Adrenal gland (tissue), 12 donors: ENCODE data around the gene SECISBP2. TPM values are rescaled to one million over a fixed set of nuclear protein-coding genes. Genes with fewer than 3 reads are reported as not detected.
A peak's percentile ranks its signal among the peaks of the same experiment; 100 is the strongest.
"Not testable (repeated sequence)": the region's sequence is repeated elsewhere in the genome, so short reads cannot be mapped to it uniquely, and the experiment has no call there.

Source experiments
- DNase-seq, 7 donors: peaks; one replicate each; pipeline ENCODE4 v3.0.0-alpha.2; 2019 to 2020
- H3K27ac ChIP-seq, 5 donors: fragments of 200-600 bp; sonication (generic) in 4 of 5; 1 replicate in 3 of 5; 2 replicates in 2 of 5; pipeline versions ENCODE4 v1.5.1 to v1.8.0; 2016 to 2020; ENCODE audit warnings: mild to moderate bottlenecking in 1 of 5
- H3K27me3 ChIP-seq: fragments of 200-600 bp; 2 replicates; pipeline ENCODE4 v1.8.0; 2021
- H3K36me3 ChIP-seq, 2 donors: fragments of 200-600 bp; replicated peaks in 1 of 2; 1 replicate in 1 of 2; 2 replicates in 1 of 2; pipeline versions ENCODE4 v1.5.1 to v1.8.0; 2018 to 2022
- H3K4me1 ChIP-seq, 2 donors: fragments of 200-600 bp; replicated peaks in 1 of 2; 1 replicate in 1 of 2; 2 replicates in 1 of 2; pipeline versions ENCODE4 v1.5.1 to v1.8.0; 2018 to 2021
- H3K4me3 ChIP-seq, 4 donors: fragments of 200-600 bp; sonication (generic) in 3 of 4; one replicate each; pipeline ENCODE4 v1.5.1; 2016 to 2018
- H3K9me3 ChIP-seq, 3 donors: fragments of 200-600 bp; sonication (generic) in 1 of 3; replicated peaks in 1 of 3; 1 replicate in 2 of 3; 2 replicates in 1 of 3; pipeline versions ENCODE4 v1.5.1 to v1.8.0; 2016 to 2021
- CTCF ChIP-seq, 6 experiments: fragments of 450-650 bp in 4 of 6; fragments of 200-600 bp in 2 of 6; sonication (generic) in 1 of 6; IDR thresholded peaks; 1 replicate in 5 of 6; 2 replicates in 1 of 6; pipeline versions ENCODE4 v1.5.1 to v1.8.0; 2016 to 2021; ENCODE audit warnings: antibody characterized with exemption in 6 of 6, mild to moderate bottlenecking in 2 of 6, moderate library complexity in 1 of 6
- POLR2A ChIP-seq, 2 donors: fragments of 450-650 bp; IDR thresholded peaks; one replicate each; pipeline ENCODE4 v1.6.1; 2017; ENCODE audit warnings: antibody characterized with exemption in 2 of 2, mild to moderate bottlenecking in 2 of 2, moderate library complexity in 1 of 2
- WGBS, 4 donors: extraction: QIAGEN DNeasy Blood & Tissue Kit in 2 of 4; methylation state at CpG; one replicate each; pipeline versions ENCODE4 v1.1.5 to v1.1.7; 2013 to 2017; 5-methylcytosine and 5-hydroxymethylcytosine counted together
- intact Hi-C, 2 donors: fragments of 100-400 bp; cut with DNase I; formaldehyde crosslinking; loops; one replicate each; pipeline versions ENCODE4 v1.14.1 to v1.15.0; 2022 to 2023
- polyA plus RNA-seq, 3 donors: library from polyadenylated mRNA; stranded (reverse); fragments of 200-250 nt in 2 of 3; fragments of 350-450 nt in 1 of 3; fragmentation: Illumina TruSeq in 1 of 3; extraction: RNeasy Lipid Tissue Mini Kit (QIAGEN cat#74804) in 1 of 3; gene quantifications; one replicate each; pipeline ENCODE4 v1.2.3, GENCODE V29; 2013 to 2014
- total RNA-seq, 9 donors: library from RNA; depleted of rRNA in 4 of 9; stranded (reverse); fragments of >200 nt in 4 of 9; fragments of 120-200 nt in 1 of 9; fragmentation: NEBNext Ultra II Directional in 1 of 9; extraction: Animal tissue kit (Norgen Biotek cat#: 25700) in 1 of 9; gene quantifications; one replicate each; pipeline versions ENCODE4 v1.1.0 to v1.2.4, GENCODE V29; 2013 to 2023
- donor health status: healthy with polysubstance abuse.
- donor health status: Bipolar disorder and iron deficiency.
- donor health status: DM: yes; HTN: yes; CAD: no.
- donor health status: DM: no; HTN: no; CAD: no.
- donor health status: DM: no; HTN: no; CAD: no.
- donor health status: DM: yes; HTN: yes; CAD: no.

The SECISBP2 gene
- total and polyA plus RNA-seq, 12 donors = 31.7 to 76.1 (median 46.8) TPM

DNA sequence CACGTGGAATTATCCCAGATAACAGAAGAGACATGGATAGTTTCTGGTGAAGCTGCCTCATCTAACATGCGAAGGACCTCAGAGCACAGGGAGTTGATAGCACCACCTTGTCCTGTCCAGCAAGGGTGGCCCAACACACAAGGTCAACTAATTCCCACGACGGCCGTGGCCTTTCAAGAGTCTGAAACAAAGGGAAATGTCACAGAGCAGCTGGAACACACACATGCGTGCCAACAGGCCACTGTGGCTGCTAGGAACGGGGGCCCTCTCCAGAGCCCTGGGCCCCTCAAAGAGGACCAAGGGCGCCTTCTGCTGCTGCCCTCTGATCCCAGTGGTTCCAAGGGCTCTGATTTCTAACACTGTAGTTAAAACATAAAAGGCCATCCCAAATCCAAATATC, 50.7 kb downstream of the SECISBP2 start:
- TF ChIP-seq POLR2A (IDR thresholded peaks at IDR 0.05) = no peak
- TF ChIP-seq CTCF (IDR thresholded peaks at IDR 0.05) = no peak
- Histone ChIP-seq H3K27me3 (no peaks in the 10 kb centered on the region), H3K4me1 (no peaks in the 10 kb centered on the region), H3K27ac (no peak overlapping the region), H3K4me3 (no peak overlapping the region), H3K9me3 (no peaks in the 10 kb centered on the region), H3K36me3 (no peaks in the 10 kb centered on the region)
- 66 to 76% (median 68%) methylated on average over 5 to 8 of the region's 8 CpGs for WGBS, 4 donors
- no peak for DNase-seq
- intact Hi-C loops = no loop called here

GRCh38 chr9:89370593-89370992, 52.3 kb downstream of the SECISBP2 start:
- H3K4me3 ChIP-seq = no peak overlapping the region
- H3K9me3 ChIP-seq = no peaks in the 10 kb centered on the region
- TF ChIP-seq CTCF (IDR thresholded peaks at IDR 0.05) = no peak
- no peak for TF ChIP-seq POLR2A (IDR thresholded peaks at IDR 0.05)
- H3K4me1 ChIP-seq = no peaks in the 10 kb centered on the region
- DNase-seq = no peak
- WGBS, 4 donors = 84 to 99% (median 90%) methylated on average over 6 of the region's 6 CpGs
- intact Hi-C loops = no loop called here
- no peaks in the 10 kb centered on the region for H3K36me3 ChIP-seq
- H3K27me3 ChIP-seq = no peaks in the 10 kb centered on the region
- H3K27ac ChIP-seq = no peak overlapping the region

DNA sequence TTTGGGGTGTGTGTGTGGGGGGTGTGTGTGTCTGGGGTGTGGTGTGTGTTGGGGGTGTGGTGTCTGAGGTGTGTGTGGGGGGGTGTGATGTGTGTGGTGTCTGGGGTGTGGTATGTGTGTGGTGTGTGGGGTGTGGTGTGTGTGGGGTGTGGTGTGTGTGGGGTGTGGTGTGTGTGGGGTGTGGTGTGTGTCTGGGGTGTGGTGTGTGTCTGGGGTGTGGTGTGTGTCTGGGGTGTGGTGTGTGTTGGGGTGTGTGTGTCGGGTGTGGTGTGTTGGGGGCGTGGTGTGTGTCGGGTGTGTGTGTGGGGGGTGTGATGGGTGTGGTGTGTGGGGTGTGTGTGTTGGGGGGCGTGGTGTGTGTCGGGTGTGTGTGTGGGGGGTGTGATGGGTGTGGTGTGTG, 53.5 kb downstream of the SECISBP2 start:
- DNase-seq, H3K27ac ChIP-seq, H3K27me3 ChIP-seq, H3K36me3 ChIP-seq, H3K4me1 ChIP-seq, intact Hi-C loops, H3K9me3 ChIP-seq, H3K4me3 ChIP-seq: not testable (repeated sequence)
- WGBS, 4 donors = 69 to 93% (median 89%) methylated on average over 3 to 5 of the region's 5 CpGs

GRCh38 chr9:89372230-89372816, 54.0 kb downstream of the SECISBP2 start:
- peaks cover 0 to 3% of the 10 kb centered on the region in 2 donors for H3K36me3 ChIP-seq
- H3K9me3 ChIP-seq = no peaks in the 10 kb centered on the region
- peak in 1 of 7 donors; percentile 44 for DNase-seq
- TF ChIP-seq CTCF (IDR thresholded peaks at IDR 0.05) = no peak
- TF ChIP-seq POLR2A (IDR thresholded peaks at IDR 0.05) = no peak
- H3K27me3 ChIP-seq = no peaks in the 10 kb centered on the region
- no peak overlapping the region for H3K27ac ChIP-seq
- WGBS, 4 donors = 33 to 75% (median 69%) methylated on average over 6 to 14 of the region's 14 CpGs
- no peak overlapping the region for H3K4me3 ChIP-seq
- intact Hi-C loops = no loop called here
- no peaks in the 10 kb centered on the region for H3K4me1 ChIP-seq

DNA sequence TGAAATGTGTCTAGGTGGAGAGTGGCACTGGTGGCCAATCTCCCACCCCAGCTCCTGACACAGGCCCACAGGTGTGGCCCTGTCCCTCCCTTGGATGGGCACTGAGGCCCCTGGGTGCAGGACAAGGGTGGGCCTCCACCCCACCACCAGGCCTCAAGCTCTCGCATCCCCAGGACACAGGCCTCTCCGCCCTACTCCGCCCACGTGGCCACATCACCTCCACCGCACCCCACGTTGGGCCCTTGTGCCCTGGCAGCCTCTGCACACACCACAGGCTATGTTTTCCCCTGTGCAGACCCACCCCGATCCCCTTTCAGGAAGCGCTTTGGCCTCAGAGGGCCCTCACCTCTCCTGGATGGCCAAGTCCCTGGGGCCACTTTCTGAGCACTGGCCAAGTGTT, 54.7 kb downstream of the SECISBP2 start:
- no peak for DNase-seq
- intact Hi-C loops = no loop called here
- Histone ChIP-seq H3K36me3 (peaks cover 0 to 4% of the 10 kb centered on the region in 2 donors), H3K4me3 (no peak overlapping the region), H3K27me3 (no peaks in the 10 kb centered on the region), H3K4me1 (no peaks in the 10 kb centered on the region), H3K9me3 (no peaks in the 10 kb centered on the region), H3K27ac (no peak overlapping the region)
- WGBS, 4 donors = 92 to 96% (median 95%) methylated on average over 8 of the region's 8 CpGs
- no peak for TF ChIP-seq POLR2A (IDR thresholded peaks at IDR 0.05)
- TF ChIP-seq CTCF (IDR thresholded peaks at IDR 0.05) = no peak
